ENCODE results near the gene ASIP.
"Not testable (repeated sequence)": the region's sequence is repeated elsewhere in the genome, so short reads cannot be mapped to it uniquely, and the experiment has no call there.

ASIP gene

DNA sequence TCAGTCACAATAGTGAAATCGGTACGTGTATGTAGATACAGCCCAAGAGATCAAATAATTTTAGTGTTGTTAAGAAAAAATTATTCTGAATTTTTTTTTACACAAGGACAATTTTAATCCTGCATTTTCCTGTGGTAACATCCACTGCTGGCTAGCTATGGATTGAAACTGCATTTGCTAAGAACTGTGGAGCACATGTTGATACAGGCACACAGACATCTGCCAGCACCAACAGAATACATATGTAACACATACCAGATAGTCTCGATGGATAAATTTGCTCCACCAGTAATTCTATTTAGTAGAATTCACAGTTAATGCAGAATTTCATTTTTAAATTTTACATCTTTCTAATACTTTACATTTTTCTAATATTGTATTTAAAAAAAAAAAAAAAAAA is 2.2 kb downstream of the ASIP start:
- no peak for DNase-seq

DNA sequence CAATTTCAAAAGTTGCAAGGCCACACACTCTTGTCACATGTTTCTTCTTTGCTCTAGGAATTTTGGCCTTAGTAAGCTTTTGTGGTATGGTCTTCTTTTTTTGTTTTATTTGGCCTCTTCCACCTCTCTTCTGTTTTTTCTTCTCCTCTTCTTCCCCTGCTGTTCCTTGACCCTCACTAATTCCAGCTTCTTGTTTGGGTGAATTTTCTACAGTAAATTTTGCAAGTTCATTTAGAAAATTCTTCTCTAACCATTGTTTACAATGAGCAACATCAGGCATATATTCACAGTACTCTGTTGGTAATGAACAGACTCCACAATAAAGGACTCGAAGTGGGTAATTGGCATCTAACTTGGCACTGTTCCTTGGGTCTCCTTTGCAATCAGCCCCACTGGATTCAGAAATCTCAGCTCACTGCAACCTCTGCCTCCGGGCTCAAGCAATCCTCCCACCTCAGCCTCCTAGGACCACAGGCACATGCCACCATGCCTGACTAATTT is 5.0 kb downstream of the ASIP start:
- no peak for DNase-seq

DNA sequence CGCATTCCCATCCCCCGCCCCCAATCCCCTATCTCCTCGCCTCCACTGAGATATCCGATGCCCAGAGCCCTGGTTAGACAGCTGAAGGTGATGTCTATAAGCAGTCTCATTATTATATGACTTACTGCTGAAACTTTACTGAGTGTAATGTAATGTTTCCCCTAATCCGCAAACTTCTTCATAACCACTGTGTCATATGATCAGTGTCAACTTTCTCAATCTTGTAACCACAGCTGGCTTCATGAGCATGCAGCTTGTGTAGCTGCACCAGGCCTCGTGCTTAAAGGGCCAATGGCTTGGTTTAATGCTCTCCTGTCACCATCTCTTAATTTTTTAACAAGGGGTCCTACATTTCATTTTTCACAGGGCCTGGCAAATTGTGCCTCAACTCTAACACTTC is 8.1 kb downstream of the ASIP start:
- DNase-seq = peak; percentile 2

DNA sequence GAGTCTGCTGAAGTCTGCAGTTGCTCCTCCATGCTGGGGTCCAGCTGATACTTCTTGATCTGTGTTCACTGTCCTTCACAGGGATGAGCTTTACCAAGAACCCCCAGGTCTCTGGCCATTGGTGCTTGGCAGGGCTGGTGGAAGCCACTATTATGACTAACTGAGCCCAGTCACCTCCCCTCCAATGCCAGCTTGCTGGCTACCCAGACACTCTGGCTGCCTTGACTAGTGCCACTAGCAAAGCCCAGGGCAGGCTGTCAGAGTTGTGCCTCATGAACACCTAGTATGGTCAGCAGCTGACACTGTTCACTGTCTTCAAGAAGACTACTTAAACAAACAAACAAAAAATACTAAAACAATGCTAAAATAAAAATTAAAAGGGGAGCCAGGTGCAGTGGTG is 8.8 kb downstream of the ASIP start:
- no peak for DNase-seq

GRCh38 chr20:34251619-34252018 is 10.4 kb downstream of the ASIP start:
- DNase-seq = no peak

DNA sequence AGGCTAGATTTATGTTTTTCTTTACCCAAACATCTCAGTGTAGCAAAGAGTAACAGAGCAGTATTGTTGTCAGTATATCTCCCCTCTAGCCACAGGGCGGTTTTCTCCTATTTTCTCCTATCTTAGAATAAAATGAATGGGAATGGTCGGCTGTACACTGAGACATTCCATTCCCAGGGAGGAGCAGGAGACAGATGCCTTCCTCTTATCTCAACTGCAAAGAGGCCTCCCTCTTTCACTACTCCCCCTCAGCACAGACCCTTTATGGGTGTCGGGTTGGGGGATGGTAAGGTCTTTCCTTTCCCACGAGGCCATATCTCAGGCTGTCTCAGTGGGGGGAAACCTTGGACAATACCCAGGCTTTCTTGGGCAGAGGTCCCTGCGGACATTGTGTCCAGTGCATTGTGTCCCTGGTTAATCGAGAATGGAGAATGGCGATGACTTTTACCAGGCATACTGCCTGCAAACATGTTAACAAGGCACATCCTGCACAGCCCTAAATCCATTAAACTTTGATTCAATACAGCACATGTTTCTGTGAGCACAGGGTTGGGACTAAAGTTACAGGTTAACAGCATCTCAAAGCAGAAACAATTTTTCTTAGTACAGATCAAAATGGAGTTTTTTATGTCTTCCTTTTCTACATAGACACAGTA is 11.3 kb downstream of the ASIP start:
- not testable (repeated sequence) for DNase-seq

DNA sequence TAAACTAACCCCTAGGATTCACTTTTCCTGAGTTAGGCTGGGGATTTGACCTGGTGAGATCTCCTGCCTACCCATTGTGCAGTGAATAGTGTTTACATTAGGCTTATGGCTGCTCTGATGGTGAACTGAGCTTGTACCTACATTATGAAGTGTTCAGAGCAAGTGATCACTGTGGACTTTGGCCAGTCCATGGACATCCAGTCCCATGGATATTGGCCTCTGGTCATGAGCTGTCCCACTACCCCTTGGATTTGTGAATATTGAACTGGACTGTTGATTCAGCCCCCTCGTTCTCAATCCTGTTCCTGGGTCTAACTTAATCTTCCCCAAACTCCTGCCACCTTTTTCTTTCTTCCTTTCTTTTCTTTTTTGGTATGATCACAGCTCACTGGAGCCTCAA is 13.8 kb downstream of the ASIP start:
- no peak for DNase-seq

- DNase-seq = no peak
These were observed 15.5 kb downstream of the ASIP start for GRCh38 chr20:34256629-34257124.

GRCh38 chr20:34260208-34260942 is 19.2 kb downstream of the ASIP start:
- no peak for DNase-seq

- DNase-seq = peak; percentile 6
These were observed 21.5 kb downstream of the ASIP start for GRCh38 chr20:34262488-34263288.

DNA sequence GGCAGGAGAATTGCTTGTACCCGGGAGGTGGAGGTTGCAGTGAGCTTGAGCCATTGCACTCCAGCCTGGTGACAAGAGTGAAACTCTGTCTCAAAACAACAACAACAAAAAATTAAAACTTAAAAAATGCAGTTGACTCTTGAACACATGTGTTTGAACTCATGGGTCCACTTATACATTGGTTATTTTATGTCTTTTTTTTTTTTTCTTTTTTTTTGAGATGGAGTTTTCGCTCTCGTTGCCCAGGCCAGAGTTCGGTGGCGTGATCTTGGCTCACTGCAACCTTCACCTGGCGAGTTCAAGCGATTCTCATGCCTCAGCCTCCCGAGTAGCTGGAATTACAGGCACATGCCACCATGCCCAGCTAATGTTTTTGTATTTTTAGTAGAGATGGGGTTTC is 22.2 kb downstream of the ASIP start:
- not testable (repeated sequence) for DNase-seq

- no peak for DNase-seq
These were observed 22.9 kb downstream of the ASIP start for GRCh38 chr20:34264141-34264540.

GRCh38 chr20:34268145-34268544 is 26.9 kb downstream of the ASIP start:
- no peak for DNase-seq

GRCh38 chr20:34268851-34269636 is 27.8 kb downstream of the ASIP start:
- peak; percentile 7 for DNase-seq

DNA sequence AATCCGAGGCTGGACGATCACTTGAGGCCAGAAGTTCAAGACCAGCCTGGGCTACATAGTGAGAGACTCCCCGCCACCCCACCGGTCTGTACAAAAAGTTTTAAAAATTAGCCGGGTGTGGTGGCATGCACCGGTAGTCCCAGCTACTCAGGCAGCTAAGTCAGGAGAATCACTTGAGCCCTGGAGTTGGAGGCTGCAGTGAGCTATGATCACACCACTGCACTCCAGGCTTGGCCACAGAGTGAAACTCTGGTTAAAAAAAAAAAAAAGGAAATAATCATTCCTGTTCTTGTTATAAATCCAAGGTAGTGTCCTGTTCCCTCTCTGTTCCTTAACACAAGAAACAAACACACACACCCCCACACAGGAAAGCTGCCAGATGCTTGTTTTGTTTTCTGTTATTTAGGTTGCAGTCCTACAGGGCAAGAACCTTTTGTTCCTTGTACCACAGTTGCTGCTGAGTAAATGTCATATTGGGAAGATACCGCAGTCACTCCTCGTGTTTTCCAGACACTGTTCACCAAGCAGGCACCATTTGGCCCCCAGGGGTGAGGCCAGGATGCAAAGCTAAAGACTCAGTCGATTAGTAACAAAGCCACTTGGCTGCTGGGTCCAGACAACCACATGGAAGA is 28.9 kb downstream of the ASIP start:
- DNase-seq = no peak

- no peak for DNase-seq
These were observed 30.7 kb downstream of the ASIP start for GRCh38 chr20:34271956-34272355.

GRCh38 chr20:34274694-34275093 is 33.5 kb downstream of the ASIP start:
- DNase-seq = no peak

GRCh38 chr20:34281177-34281576 is 40.0 kb downstream of the ASIP start:
- DNase-seq = no peak

DNA sequence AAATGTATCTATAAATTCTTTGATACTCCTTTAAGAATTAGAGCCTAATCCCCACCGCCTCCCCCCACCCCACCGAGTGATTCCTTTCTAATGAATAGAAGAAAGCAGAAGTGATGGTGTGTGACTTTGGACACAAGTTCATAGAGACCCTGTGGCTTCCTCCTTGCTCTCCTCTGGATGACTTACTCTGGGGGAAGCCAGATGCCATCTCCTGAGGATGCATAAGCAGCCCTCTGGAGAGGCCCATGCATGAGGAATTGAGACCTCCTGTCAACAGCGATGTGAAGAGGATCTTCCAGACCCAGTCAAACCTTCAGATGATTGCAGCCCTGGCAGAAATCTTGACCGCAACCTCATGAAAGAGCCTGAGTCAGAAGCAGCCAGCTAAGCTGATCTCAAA is 40.8 kb downstream of the ASIP start:
- DNase-seq = no peak

DNA sequence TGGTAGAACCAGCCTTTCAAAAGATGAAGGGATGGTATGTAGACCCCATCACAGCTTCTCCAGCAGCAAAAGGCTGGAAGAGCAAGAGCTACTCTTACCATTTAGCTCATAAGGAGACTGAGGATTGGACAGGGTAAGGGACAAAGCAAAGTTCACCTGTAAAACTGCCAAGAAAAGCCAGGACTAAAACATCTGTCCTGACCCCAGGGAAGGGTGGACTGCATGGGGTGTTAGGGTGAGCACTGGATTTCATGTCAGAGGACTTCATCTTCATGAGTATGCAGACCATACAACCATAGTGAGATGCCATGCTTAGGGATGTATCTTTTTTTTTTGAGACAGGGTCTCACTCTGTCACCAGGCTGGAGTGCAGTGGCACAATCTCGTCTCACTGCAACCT is 42.6 kb downstream of the ASIP start:
- DNase-seq = no peak

DNA sequence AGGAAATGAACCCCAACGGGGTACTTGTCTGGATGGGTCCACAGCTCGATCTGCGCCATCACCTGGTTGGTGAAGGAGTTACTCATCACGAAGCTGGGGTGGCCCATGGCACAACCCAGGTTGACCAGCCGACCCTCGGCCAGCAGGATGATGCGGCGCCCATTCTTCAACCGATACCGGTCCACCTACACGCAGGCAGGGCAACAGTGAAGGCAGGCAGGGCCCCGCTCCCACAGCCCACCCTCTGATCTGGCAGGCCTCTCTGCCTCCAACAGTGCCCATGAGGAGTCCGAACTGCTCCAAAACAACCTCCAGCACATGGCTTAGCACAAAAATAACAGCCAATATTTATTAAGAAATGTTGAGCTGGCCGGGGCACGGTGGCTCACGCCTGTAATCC is 44.2 kb downstream of the ASIP start:
- DNase-seq = no peak

DNA sequence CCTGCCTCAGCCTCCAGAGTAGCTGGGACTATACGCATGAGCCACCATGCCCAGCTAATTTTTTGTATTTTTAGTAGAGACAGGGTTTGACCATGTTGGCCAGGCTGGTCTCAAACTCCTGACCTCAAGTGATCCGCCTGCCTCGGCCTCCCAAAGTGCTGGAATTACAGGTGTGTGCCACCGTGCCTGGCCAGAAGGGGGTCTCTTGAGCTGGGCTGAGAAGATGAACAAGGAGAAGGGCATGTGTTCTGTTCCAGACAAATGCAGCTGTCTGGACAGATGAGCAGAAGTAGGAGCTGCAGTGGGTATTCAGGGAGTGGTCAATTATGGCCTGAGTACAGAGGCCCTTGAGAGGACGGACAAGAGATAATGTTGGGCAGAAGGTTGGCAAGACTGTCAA is 46.3 kb downstream of the ASIP start:
- not testable (repeated sequence) for DNase-seq

All from CD4-positive, alpha-beta T cell treated with Interferon gamma for 1 hour (primary cell).